ENCODE measurements around the gene LMBR1. TPM values are rescaled to one million over a fixed set of nuclear protein-coding genes. Genes with fewer than 3 reads are reported as not detected.

Gene LMBR1
- total and polyA plus RNA-seq, 2 of the 4 experiments (the other 2 are of a cell fraction) = 11.9 to 19.9 TPM

DNA sequence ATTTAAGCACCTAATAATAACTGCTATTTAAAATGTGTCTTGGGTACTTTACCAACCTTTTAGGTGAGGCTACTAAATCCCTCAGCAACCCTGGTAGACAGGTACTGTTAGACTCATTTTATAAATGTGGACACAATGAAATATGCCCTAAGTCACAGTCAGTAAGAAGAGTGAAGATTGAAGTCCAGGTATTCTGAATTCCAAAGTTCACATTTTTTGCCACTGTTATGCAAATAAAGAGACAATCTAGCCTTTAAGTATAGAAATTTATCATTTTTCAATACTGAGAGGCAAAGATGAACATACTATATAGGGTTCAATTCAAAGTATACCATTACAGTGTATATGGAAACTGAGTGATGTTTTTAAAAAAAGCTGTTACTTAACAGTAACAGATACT lies 102.7 kb downstream of the LMBR1 start:
- CTCF ChIA-PET = interaction anchor here (2.4 kb wide), 1 partner anchor 12 kb away, joined by 5 read pairs; no protein-coding TSS in a partner anchor
- intact Hi-C loops (cut with micrococcal nuclease) = no loop called here

More for the DNA sequence above, 102.7 kb downstream of the LMBR1 start:
- DNase-seq (no peak), ATAC-seq (ENCODE audit: low read depth) (no peak)
- Histone ChIP-seq H3K14ac (replicated peaks; ENCODE audit: low read depth, low read length) (no peak overlapping the region), H3K56ac (ENCODE audit: extremely low read depth, insufficient read depth, low read length) (no peak overlapping the region), H3K4me1 (ENCODE audit: control insufficient read depth, insufficient read depth, low read length) (no peaks in the 10 kb centered on the region), H4K5ac (ENCODE audit: low read depth, low read length) (no peak overlapping the region), H4K20me1 (ENCODE audit: insufficient read depth, low read length) (no peaks in the 10 kb centered on the region), H3K9me3 (ENCODE audit: control insufficient read depth, insufficient read depth, low read length) (no peaks in the 10 kb centered on the region), H2BK120ac (ENCODE audit: low read depth, low read length) (no peak overlapping the region), H3K18ac (ENCODE audit: low read depth, low read length) (no peak overlapping the region), H2AK9ac (replicated peaks; ENCODE audit: low read depth, low read length, poor library complexity) (no peak overlapping the region), H4K91ac (ENCODE audit: insufficient read depth, low read depth, low read length) (no peak overlapping the region), H3K27me3 (ENCODE audit: control insufficient read depth, insufficient read depth, low read length) (no peaks in the 10 kb centered on the region), H3K23ac (ENCODE audit: low read depth, low read length) (no peak overlapping the region), H2BK20ac (ENCODE audit: low read depth, low read length) (no peak overlapping the region), H3K4ac (ENCODE audit: low read depth, low read length) (no peak overlapping the region), H2AK5ac (ENCODE audit: low read depth, low read length) (no peak overlapping the region), H2BK15ac (ENCODE audit: low read depth, low read length) (no peak overlapping the region), H3K27ac (ENCODE audit: insufficient read depth, low read length) (no peak overlapping the region), H3K79me1 (ENCODE audit: low read depth in 1 of 2, low read length in 2 of 2) (no peaks in the 10 kb centered on the region), H2AFZ (replicated peaks; ENCODE audit: low read length, poor library complexity) (no peak overlapping the region), H4K8ac (ENCODE audit: low read depth in 2 of 2, low read length in 2 of 2) (no peak overlapping the region), H2BK5ac (ENCODE audit: low read depth, low read length, poor library complexity, severe bottlenecking) (no peak overlapping the region), H3K4me2 (ENCODE audit: low read depth, low read length) (no peak overlapping the region), H3K9me1 (ENCODE audit: insufficient read depth, low read length) (no peaks in the 10 kb centered on the region; the same call in 1 of the 2 replicates), H3K9ac (ENCODE audit: low read depth, low read length) (no peak overlapping the region), H3K36me3 (ENCODE audit: control insufficient read depth, insufficient read depth, low read length) (0 out of 2 replicates have a peak, but pooled peaks cover 1% of the 10 kb centered on the region), H3K4me3 (ENCODE audit: insufficient read depth, low read depth, low read length) (no peak overlapping the region)
- dilution Hi-C loops (cut with HindIII; ENCODE audit: low sequenced_read_pairs, unreplicated experiment) (no loop called here), in situ Hi-C loops (cut with MboI; ENCODE audit: low sequenced_read_pairs) (no loop called here)
- TF ChIP-seq MAFK (IDR thresholded peaks at IDR 0.05; ENCODE audit: low read depth, low read length) (no peak), MAZ (IDR thresholded peaks at IDR 0.05; ENCODE audit: borderline replicate concordance, low read depth, low read length) (no peak), CHD1 (IDR thresholded peaks at IDR 0.05; ENCODE audit: low read depth, low read length) (no peak), BHLHE40 (IDR thresholded peaks at IDR 0.05; ENCODE audit: low read depth, low read length) (no peak), RCOR1 (IDR thresholded peaks at IDR 0.05; ENCODE audit: insufficient replicate concordance, low read length) (no peak), CEBPB (IDR thresholded peaks at IDR 0.05; ENCODE audit: low read depth, low read length) (no peak), NFE2L2 (IDR thresholded peaks at IDR 0.05; ENCODE audit: low read depth, low read length) (no peak), MXI1 (IDR thresholded peaks at IDR 0.05; ENCODE audit: borderline replicate concordance, low read depth, low read length) (no peak), POLR2A (IDR thresholded peaks at IDR 0.05; ENCODE audit: low read depth, low read length) (no peak), RAD21 (IDR thresholded peaks at IDR 0.05; ENCODE audit: low read length) (no peak)
- TF ChIP-seq, protein P1, sequence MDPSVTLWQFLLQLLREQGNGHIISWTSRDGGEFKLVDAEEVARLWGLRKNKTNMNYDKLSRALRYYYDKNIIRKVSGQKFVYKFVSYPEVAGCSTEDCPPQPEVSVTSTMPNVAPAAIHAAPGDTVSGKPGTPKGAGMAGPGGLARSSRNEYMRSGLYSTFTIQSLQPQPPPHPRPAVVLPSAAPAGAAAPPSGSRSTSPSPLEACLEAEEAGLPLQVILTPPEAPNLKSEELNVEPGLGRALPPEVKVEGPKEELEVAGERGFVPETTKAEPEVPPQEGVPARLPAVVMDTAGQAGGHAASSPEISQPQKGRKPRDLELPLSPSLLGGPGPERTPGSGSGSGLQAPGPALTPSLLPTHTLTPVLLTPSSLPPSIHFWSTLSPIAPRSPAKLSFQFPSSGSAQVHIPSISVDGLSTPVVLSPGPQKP (IDR thresholded peaks at IDR 0.05; ENCODE audit: borderline replicate concordance, low read depth, low read length) = no peak
- TF ChIP-seq, protein P2, sequence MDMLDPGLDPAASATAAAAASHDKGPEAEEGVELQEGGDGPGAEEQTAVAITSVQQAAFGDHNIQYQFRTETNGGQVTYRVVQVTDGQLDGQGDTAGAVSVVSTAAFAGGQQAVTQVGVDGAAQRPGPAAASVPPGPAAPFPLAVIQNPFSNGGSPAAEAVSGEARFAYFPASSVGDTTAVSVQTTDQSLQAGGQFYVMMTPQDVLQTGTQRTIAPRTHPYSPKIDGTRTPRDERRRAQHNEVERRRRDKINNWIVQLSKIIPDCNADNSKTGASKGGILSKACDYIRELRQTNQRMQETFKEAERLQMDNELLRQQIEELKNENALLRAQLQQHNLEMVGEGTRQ (IDR thresholded peaks at IDR 0.05; ENCODE audit: low read depth, low read length) = no peak
- POLR2A ChIA-PET (ENCODE audit: unreplicated experiment) = no interaction called here
- no TSS peak for BruUV-seq (replicated peaks)

All from IMR-90 (cell line).